Effector memory CD4-positive, alpha-beta T cell (primary cell): ENCODE data around the gene CCL4.

Experiments
- DNase-seq, 3 donors: peaks; one replicate each; pipeline ENCODE4 v3.0.0-alpha.2; 2020
- H3K27ac ChIP-seq: 2 replicates; pipeline ENCODE4 v1.7.0; 2013; ENCODE audit warnings: mild to moderate bottlenecking, low read length, moderate library complexity; ENCODE audit not compliant: insufficient read depth, poor library complexity, severe bottlenecking
- H3K27me3 ChIP-seq: replicated peaks from 2 replicates; pipeline ENCODE4 v1.7.0; 2013; ENCODE audit warnings: mild to moderate bottlenecking, low read length; ENCODE audit not compliant: insufficient read depth, control insufficient read depth, poor library complexity, severe bottlenecking
- H3K36me3 ChIP-seq: 2 replicates; pipeline ENCODE4 v1.7.0; 2013; ENCODE audit warnings: mild to moderate bottlenecking, low read length, moderate library complexity; ENCODE audit not compliant: control insufficient read depth, insufficient read depth
- H3K4me1 ChIP-seq: 2 replicates; pipeline ENCODE4 v1.7.0; 2013; ENCODE audit warnings: low read length, mild to moderate bottlenecking; ENCODE audit not compliant: control insufficient read depth, insufficient read depth, poor library complexity, severe bottlenecking
- H3K4me3 ChIP-seq: 2 replicates; pipeline ENCODE4 v1.7.0; 2013; ENCODE audit warnings: low read length, low read depth, mild to moderate bottlenecking; ENCODE audit not compliant: insufficient read depth, poor library complexity, severe bottlenecking
- H3K9me3 ChIP-seq: 2 replicates; pipeline ENCODE4 v1.7.0; 2013; ENCODE audit warnings: mild to moderate bottlenecking, low read length, moderate library complexity; ENCODE audit not compliant: control insufficient read depth

CCL4 gene

DNA sequence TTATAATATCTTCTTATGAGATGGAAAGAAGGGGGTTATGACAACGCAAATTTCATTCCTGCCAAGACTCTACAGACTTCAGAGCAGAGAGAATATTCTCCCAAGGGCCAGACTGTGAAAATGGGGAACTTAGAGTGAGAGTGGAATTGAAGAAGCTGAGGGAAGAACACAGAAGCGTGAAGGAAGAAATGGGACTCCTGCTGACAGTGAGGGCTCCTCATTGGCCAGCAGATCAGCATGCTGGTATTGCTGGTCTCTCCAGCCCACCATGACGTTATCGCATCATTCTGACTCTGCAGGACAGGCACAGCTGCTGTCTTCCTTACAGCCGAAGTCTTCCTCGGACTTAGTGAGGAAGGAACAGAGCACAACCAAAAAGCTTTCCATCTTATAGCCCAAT, 24.3 kb downstream of the CCL4 start:
- no peak for DNase-seq
- H3K27ac ChIP-seq = no peak overlapping the region
- H3K4me3 ChIP-seq = no peak overlapping the region

DNA sequence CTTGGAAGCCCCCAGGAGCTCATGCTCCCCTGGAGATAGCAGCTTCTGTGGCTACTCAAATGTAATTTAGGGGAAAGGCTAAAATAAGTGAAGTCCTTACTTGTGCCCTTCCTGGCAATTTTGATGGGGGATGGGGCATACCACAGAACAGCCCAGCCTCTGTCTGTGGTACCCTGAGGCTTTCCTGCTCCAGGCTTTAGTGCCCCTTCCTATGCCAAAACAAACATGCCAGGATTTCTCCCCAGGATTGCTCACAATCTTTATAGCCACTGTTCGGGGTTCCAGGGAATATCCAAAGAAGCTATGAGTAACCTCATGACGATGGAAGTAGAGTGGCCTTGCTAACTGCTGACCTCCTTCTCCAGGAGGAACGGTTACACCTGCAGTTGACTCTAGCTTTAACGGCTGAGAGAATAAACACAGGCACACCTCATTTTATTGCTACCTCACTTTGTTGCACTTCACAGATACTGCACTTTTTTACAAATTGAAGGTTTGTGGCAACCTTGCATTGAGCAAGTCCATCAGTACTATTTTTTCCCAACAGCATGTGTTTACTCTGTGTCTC, 24.9 kb downstream of the CCL4 start:
- Histone ChIP-seq H3K27me3 (no peaks in the 10 kb centered on the region), H3K27ac (no peak overlapping the region), H3K4me3 (no peak overlapping the region), H3K9me3 (peaks cover 3% of the 10 kb centered on the region), H3K4me1 (no peaks in the 10 kb centered on the region), H3K36me3 (no peaks in the 10 kb centered on the region)
- DNase-seq = no peak

More for the DNA sequence above, 24.3 kb downstream of the CCL4 start:
- H3K36me3 ChIP-seq = no peaks in the 10 kb centered on the region
- H3K4me1 ChIP-seq = no peaks in the 10 kb centered on the region
- peaks cover 3% of the 10 kb centered on the region for H3K9me3 ChIP-seq
- H3K27me3 ChIP-seq = no peaks in the 10 kb centered on the region

DNA sequence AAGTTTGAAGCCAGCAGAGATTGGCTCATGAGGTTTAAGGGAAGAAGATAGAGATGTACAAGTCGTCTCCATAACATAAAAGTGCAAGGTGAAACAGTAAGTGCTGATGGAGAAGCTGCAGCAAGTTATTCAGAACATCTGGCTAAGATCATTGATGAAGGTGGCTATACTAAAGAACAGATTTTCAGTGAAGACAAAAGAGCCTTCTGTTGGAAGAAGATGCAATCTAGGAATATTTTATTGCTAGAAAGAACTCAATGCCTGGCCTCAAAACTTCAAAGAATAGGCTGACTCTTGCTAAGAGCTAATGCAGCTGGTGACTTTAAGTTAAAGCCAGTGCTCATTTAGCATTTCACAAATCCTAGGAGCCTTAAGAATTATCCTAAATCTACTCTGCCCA, 26.0 kb downstream of the CCL4 start:
- Histone ChIP-seq H3K4me1 (no peaks in the 10 kb centered on the region), H3K9me3 (peaks cover 3% of the 10 kb centered on the region), H3K36me3 (no peaks in the 10 kb centered on the region), H3K27me3 (no peaks in the 10 kb centered on the region), H3K27ac (no peak overlapping the region), H3K4me3 (no peak overlapping the region)
- DNase-seq = no peak

DNA sequence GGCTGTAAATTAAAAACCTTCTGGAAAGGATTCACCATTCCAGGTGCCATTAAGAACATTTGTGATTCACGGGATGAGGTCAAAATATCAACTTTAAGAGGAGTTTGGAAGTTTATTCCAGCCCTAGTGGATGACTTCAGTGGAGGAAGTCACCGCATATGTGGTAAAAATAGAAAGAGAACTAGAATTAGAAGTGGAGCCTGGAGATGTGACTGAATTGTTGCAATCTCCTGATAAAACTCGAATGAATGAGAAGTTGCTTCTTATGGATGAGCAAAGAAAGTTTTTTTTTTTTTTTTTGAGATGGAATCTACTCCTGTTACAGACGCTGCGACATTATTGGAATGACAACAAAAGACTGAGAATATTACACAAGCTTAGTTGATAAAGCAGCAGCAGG, 26.7 kb downstream of the CCL4 start:
- H3K4me1 ChIP-seq = no peaks in the 10 kb centered on the region
- H3K27me3 ChIP-seq = peaks cover 2% of the 10 kb centered on the region
- H3K4me3 ChIP-seq = no peak overlapping the region
- no peaks in the 10 kb centered on the region for H3K36me3 ChIP-seq
- no peak overlapping the region for H3K27ac ChIP-seq
- no peak for DNase-seq
- peaks cover 3% of the 10 kb centered on the region for H3K9me3 ChIP-seq

DNA sequence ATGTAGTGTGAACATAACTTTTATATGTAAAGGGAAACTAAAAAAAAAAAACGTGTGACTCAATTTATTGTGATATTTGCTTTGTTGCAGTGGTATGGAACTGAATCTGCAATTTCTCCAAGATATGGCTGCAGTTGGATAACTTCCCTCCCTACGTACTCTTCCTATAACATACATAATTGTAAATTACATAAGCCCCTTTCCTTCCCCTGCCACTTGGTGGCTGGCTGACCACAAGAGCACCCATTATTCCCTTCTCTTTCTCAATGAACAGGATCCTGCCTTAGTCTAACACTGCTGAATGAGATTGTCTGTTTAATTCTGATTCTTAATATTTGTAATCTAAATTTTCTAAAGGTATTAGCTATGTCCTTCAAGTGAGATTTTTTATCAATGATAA, 27.8 kb downstream of the CCL4 start:
- Histone ChIP-seq H3K9me3 (no peaks in the 10 kb centered on the region), H3K4me1 (no peaks in the 10 kb centered on the region), H3K27me3 (peaks cover 2% of the 10 kb centered on the region), H3K27ac (no peak overlapping the region), H3K4me3 (no peak overlapping the region), H3K36me3 (no peaks in the 10 kb centered on the region)
- no peak for DNase-seq

DNA sequence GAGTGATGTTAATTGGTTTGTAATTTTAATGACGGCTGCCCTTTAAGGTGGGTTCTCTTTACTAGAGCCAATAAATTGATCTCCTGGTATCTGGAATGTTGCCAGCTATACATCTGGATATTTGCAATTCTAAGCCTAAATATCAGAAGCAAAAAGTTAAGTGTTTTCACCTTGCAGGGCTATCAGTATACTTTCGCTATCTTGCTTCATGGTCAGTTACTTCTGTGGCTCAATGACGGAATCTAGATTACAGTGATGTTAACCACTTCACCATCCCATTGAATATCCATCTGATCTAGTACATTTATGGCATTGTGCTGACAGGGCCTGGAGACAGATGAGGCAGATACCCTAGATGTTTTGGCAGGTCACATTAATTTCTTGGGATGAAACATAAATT, 28.3 kb downstream of the CCL4 start:
- no peak for DNase-seq
- Histone ChIP-seq H3K36me3 (no peaks in the 10 kb centered on the region), H3K9me3 (no peaks in the 10 kb centered on the region)

DNA sequence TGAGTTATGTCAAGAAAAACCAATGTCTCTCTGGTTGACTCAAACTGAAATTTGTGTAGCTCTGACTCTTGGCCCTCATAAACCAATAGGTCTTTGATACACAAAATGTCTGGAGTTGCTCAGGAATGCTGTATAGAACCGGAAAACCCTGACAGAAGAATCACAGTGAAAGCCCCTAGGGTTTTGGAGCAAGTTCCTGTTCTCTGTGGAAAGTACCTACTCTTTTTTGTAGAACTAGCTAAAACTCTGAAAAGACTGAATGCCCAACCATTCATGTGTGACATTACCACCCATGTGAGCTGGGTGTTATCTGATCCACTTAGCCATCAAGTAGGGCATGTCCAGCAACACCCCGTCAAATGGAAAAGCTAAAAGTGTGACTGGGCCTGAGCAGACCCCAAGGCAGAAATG, 28.8 kb downstream of the CCL4 start:
- H3K27ac ChIP-seq = no peak overlapping the region
- H3K4me3 ChIP-seq = no peak overlapping the region
- no peak for DNase-seq
- H3K36me3 ChIP-seq = no peaks in the 10 kb centered on the region
- H3K27me3 ChIP-seq = peaks cover 2% of the 10 kb centered on the region
- H3K4me1 ChIP-seq = no peaks in the 10 kb centered on the region
- H3K9me3 ChIP-seq = no peaks in the 10 kb centered on the region

More for the DNA sequence above, 28.3 kb downstream of the CCL4 start:
- Histone ChIP-seq H3K27me3 (peaks cover 2% of the 10 kb centered on the region), H3K4me3 (no peak overlapping the region), H3K4me1 (no peaks in the 10 kb centered on the region), H3K27ac (no peak overlapping the region)

DNA sequence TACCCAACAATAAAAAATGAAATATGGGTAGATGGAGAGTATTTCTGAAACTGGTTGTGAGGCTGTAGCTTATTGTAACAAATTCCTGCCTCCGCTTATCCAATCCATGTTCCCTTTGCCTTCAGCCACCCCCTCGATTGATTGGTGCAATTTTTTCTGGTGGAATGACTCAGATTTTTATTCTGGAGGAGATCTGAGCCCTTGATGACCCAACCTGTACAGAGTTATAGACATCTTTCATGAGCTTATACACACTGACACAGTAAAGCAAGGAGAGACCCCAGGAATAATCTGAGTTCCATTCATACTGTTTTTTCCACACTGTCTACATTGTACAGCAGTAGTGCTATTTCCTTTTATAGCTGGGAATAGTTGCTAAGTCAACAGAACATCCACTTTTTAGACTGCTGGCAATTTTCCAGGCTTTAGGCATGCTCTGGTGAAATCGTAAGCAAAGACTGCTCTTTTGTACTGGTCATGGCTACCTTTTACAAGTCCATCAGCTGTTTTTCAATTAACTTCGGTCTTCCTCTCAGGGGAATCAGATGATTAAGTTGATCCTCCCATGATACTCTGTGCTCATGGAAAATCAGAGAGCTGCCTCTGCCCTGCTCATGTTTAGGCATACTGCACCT, 30.1 kb downstream of the CCL4 start:
- no peaks in the 10 kb centered on the region for H3K36me3 ChIP-seq
- no peaks in the 10 kb centered on the region for H3K4me1 ChIP-seq
- no peaks in the 10 kb centered on the region for H3K9me3 ChIP-seq
- no peak overlapping the region for H3K27ac ChIP-seq
- H3K27me3 ChIP-seq = peaks cover 2% of the 10 kb centered on the region
- H3K4me3 ChIP-seq = no peak overlapping the region
- DNase-seq = no peak

DNA sequence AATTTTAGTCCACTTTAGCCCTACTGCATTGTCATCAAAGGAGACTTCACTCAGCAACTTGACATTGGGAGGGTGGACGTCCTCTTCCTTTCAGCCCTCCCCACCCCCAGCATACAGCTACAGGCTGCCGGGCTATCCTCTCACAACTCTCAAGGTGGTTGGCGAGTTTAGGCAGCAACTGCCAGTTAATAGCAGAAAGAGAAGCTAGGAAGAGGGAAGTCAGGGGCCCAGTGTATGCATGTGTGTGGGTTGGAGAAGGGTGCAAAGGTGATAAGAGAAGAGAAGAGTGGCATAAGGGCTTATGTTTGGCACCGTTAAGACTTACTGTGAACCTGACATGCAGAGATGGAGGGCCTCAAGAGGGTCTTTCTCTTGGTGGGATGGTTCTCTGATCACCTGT, 31.8 kb downstream of the CCL4 start:
- Histone ChIP-seq H3K4me3 (no peak overlapping the region), H3K27ac (no peak overlapping the region), H3K4me1 (no peaks in the 10 kb centered on the region), H3K36me3 (no peaks in the 10 kb centered on the region), H3K27me3 (peaks cover 2% of the 10 kb centered on the region), H3K9me3 (no peaks in the 10 kb centered on the region)
- no peak for DNase-seq

DNA sequence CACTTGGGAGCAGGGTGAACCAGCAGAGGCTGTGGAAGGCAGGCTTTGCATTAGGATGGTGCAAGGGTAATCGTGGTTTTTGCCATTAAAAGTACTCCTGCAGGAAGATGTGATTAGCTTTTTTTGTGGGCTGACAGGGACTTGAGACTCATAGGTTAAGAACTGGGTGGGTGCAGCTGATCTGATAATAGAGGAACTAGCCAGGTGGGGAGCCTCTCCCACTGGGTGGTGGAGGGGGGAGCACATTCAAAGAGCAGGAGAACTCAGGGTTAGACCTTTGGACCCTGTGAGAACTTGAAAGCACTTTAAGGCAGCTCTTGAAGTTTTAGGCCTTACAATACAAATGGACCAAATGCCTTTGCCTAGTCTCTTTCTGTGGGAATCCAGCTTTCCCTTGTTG, 32.4 kb downstream of the CCL4 start:
- DNase-seq = no peak
- Histone ChIP-seq H3K27me3 (peaks cover 2% of the 10 kb centered on the region), H3K4me1 (no peaks in the 10 kb centered on the region), H3K27ac (no peak overlapping the region), H3K36me3 (no peaks in the 10 kb centered on the region), H3K4me3 (no peak overlapping the region), H3K9me3 (no peaks in the 10 kb centered on the region)
